Stimulated activated CD4-positive, alpha-beta T cell treated with anti-CD3 and anti-CD28 coated beads, Interleukin-1b, Interleukin-23, amount 100 ng/mL, for 4 hours (primary cell): ENCODE results near the gene SELENON.

Experiments used
- DNase-seq, 2 donors: peaks; one replicate each; pipeline ENCODE4 v3.0.0-alpha.2; 2020; ENCODE audit warnings: low read depth in 2 of 2

SELENON gene, protein sequence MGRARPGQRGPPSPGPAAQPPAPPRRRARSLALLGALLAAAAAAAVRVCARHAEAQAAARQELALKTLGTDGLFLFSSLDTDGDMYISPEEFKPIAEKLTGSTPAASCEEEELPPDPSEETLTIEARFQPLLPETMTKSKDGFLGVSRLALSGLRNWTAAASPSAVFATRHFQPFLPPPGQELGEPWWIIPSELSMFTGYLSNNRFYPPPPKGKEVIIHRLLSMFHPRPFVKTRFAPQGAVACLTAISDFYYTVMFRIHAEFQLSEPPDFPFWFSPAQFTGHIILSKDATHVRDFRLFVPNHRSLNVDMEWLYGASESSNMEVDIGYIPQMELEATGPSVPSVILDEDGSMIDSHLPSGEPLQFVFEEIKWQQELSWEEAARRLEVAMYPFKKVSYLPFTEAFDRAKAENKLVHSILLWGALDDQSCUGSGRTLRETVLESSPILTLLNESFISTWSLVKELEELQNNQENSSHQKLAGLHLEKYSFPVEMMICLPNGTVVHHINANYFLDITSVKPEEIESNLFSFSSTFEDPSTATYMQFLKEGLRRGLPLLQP

GRCh38 chr1:25799935-25800702 lies at the start of gene SELENON:
Gene SELENON, plus strand, starts transcription at chr1:25800193. Its CDS starts 38 bp downstream, at chr1:25800231.
- peak in 1 of 2 donors; percentile 43 for DNase-seq

DNA sequence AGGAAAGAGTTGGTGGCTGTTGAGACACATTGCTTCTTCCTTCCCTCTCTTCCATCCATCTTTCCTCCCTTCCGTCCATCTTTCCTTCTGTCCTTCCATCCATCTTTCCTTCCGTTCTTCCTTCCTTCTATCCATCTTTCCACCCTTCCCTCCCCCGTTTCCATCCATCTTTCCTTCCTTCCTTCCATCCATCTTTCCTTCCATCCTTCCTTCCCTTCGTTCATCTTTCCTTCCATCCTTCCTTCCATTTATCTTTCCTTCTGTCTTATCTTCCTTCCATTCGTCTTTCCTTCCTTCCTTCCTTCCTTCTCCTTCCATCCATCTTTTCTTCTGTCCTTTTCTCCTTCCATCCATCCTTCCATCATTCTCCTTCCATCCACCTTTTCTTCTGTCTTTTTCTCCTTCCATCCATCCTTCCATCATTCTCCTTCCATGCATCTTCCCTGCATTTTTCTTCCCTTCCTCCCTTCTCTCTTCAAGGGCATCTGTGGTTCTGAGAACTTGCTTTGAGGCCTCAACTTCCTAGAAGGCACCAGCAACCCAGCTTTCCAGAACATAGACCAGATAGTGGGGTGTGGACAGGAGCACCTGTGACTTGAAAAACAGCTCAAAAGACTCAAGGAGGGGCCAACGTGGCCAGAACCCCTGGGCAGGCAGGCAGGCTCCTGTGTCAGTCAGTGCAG lies 48.9 kb upstream of the SELENON start:
- DNase-seq, result no peak

DNA sequence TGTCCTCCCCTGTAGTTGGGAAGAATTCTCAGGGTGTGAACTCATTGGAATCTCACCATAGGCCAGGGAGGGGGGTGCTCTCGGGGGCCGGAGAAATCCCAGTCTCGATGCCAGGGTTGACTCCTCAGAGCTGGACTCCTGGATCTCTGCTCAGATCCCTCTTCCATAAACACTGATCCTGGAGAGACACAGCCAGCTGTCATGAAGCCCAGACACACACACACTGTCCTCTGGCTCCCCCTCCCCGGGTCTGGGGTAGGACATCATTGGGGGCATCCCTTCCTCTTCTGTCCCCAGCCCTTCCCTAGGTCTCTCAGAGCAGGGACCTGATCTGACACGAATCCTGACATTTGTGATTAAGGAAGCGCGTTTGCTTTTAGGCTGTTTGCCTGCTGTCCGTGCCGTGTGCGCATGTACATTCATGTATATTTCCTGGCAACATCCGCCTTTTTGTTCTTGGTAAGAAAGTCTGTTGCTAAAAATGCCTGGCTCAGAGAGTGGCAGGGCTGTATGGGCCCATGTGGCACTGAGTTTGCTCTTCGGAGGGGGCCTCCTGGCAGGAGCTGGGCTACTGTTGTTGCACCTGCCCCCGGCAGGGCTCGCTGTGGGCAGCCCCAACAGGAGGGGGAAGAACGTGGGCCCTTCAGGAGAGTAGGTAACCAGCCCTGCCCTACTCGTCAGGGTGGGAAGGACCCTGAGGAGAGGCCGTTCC lies 45.4 kb upstream of the SELENON start:
- no peak for DNase-seq

DNA sequence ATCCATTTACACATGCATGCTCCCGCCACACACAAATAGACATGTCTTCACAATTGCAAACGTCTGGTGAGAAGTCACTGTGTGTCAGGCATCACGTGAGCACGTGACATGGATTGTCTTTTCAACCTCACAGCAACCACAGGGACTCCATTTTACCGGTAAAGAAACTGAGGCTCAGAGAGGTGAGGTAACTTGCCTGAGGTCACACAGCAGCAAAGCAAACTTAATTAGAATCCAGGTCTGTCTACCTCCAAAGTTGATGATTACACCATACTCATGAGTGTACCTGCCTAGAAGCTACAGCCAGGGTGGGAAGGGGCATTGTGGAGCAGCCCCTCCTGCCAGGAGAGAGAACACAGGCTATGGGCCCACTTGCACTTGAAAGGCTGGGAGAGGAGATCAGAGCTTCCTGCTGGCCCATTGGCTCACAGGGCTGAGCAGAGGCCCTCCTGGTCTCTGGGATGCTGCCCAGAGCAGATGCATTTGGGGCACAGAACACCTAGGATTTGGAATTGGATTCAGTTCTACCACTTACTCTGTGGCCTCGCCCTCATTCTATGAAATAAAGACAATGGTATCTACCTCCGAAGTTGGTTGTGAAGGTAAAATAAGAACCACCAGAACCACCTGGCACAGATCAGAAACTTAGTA lies 44.4 kb upstream of the SELENON start:
- DNase-seq, result no peak

GRCh38 chr1:25756215-25756614 lies 43.8 kb upstream of the SELENON start:
- DNase-seq, result no peak

- no peak for DNase-seq
Measured at GRCh38 chr1:25757151-25757845, 42.7 kb upstream of the SELENON start.

- DNase-seq, result no peak
Measured at GRCh38 chr1:25757846-25758185, 42.2 kb upstream of the SELENON start.

- no peak for DNase-seq
Measured at GRCh38 chr1:25758466-25759070, 41.4 kb upstream of the SELENON start.

- DNase-seq, result no peak
Measured at GRCh38 chr1:25760122-25760719, 39.8 kb upstream of the SELENON start.

DNA sequence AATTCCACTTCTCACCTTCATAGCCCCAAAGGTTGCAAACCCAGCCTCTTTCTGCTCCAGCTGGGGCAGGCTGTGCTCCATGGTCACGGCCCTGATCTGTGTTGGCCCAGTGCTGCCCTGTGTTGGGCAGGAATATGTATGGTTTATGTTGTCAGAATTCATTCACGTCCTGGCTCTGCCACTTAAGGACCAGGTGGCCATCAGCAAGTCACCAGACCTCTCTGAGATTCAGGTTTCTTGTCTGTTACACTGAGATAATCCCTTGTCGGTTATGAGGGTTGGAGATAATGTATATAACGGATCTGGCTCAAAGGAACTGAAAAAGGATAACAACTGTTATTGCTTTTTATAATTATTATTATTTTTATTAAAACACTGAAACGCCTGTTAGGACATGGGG lies 39.1 kb upstream of the SELENON start:
- DNase-seq, result no peak

DNA sequence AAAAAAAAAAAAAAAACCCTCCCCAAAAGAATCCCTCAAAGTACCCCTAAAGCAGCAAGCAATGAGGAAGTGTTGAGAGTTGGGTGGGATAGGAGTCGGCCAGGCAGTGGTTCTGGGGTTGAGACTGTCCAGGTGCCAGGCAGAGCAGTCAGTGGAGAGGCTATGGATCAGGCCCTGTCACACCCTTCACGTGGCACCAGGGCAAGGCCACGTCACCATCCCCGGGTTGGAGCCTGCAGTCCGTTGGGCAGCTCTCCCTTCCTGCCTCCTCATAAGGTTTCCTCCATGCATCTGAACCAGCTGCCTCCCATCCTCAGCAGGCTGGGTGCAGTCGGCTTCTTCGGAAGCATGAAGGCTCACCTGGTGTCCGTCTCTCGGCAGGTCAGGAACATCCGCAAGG lies 36.5 kb upstream of the SELENON start:
- no peak for DNase-seq

DNA sequence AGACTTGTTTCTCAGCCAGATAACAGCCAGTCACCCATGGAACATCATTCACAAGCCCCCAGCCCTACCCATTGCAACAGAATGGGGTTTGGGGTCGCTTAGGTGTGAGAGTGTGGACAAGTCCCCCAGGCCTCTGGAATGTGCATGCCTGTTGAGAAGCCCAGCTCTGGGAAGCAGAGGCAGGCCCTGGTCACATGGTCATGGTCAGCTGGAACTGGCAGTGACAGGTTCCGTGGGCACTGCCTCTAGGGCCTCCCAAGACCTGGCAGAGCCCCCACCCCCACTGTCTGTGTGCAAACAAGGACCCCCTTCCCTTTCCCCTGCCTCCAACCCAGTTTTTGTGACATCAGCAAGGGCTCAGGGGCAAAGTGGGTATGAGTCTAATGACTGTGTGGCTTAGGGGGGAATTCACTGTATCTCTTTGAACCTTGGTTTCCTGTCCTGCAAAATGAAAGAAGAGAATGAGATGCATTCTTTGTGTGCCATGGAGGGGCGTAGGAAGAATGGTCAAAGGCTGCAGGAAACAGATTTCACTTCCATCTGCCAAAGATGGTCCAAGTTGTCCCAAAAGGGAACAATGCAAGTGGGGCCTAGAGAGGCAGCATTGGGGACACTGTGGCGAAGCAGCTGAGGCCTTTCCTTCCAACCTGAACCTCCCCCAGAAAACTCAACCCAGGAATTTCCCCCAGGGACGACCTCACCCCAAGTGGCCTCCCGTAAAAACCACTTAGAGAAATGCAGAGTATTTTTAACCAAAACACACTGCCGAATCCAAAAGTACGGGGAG lies 34.7 kb upstream of the SELENON start:
- no peak for DNase-seq

- no peak for DNase-seq
Measured at GRCh38 chr1:25765923-25766589, 33.9 kb upstream of the SELENON start.

- no peak for DNase-seq
Measured at GRCh38 chr1:25766721-25767436, 33.1 kb upstream of the SELENON start.

DNA sequence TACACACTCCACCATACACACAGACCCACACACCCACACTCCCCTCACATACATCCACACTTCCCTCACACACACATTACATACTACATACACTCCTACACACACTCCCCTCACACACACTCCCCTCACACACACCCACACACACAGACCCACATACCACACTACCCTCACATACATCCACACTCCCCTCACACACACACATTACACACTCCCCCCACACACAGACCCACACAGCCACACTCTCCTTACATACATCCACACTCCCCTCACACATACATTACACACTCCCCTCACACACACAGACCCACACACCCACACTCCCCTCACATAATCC lies 32.6 kb upstream of the SELENON start:
- DNase-seq, result no peak

DNA sequence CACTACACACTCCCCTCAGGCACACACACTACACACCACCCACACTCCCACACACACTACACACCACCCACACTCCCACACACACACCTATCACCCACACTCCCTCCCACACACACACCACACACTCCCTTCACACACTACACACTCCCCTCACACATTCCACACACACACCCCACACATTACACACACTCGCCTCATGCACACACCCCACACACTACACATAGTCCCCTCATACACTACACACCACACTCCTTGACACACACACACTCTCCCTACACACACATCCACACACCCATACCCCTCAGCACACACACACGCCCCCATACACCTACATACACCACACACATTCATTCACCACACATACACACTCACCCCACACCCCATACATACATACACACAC lies 31.0 kb upstream of the SELENON start:
- DNase-seq, result no peak

DNA sequence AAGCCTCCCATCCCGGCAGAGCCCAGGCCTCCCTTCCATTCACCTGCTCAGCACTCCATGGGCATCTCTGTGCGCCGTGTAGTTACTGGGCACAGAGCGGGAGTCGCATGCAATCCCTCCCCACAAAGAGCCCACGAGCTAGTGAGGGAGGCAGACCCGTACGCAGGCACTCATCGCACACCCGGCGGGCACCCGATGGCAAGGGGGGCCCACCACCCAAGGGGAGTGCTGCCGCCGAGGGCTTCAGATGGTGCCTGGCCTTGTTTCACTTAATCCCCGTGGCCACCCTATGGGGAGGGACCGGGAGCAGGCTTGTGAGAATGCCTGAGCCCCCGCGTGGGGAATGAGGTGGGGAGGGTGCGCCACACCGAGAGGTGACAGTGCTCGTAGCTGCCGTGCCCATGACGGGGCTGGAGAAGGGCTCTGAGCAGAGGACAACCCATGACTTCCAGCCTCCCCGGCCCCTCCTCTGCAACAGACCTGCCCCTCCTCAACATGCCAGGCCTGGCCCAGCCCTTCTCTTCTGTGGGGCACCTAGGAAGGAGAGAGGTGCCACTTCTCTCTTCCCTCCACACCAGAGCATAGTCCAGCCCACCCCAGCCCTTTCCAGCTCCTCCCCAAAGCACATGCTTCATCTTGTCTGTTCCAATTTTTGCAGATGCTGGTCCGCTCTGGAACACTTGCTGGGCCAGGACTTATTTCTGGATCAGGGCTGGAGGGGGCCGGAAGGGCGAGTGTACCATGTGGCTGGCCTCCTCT lies 30.2 kb upstream of the SELENON start:
- DNase-seq, result no peak
